HG03520 (cell line): ENCODE data around the gene CDH23.

Experiments
- ATAC-seq: cut with Tn5 transposase; IDR thresholded peaks from one replicate; pipeline ENCODE4 v1.9.1; 2021; ENCODE audit warnings: mild to moderate bottlenecking, moderate library complexity; ENCODE audit not compliant: unreplicated experiment

The CDH23 gene

GRCh38 chr10:71511206-71511605, 114.5 kb downstream of the CDH23 start:
- ATAC-seq, result no peak

GRCh38 chr10:71512312-71512711, 115.6 kb downstream of the CDH23 start:
- no peak for ATAC-seq

GRCh38 chr10:71512761-71513539, 116.2 kb downstream of the CDH23 start:
- no peak for ATAC-seq

- no peak for ATAC-seq
Observed at GRCh38 chr10:71513540-71513853, 116.8 kb downstream of the CDH23 start.

- ATAC-seq, result no peak
Observed at GRCh38 chr10:71513936-71514335, 117.2 kb downstream of the CDH23 start.

DNA sequence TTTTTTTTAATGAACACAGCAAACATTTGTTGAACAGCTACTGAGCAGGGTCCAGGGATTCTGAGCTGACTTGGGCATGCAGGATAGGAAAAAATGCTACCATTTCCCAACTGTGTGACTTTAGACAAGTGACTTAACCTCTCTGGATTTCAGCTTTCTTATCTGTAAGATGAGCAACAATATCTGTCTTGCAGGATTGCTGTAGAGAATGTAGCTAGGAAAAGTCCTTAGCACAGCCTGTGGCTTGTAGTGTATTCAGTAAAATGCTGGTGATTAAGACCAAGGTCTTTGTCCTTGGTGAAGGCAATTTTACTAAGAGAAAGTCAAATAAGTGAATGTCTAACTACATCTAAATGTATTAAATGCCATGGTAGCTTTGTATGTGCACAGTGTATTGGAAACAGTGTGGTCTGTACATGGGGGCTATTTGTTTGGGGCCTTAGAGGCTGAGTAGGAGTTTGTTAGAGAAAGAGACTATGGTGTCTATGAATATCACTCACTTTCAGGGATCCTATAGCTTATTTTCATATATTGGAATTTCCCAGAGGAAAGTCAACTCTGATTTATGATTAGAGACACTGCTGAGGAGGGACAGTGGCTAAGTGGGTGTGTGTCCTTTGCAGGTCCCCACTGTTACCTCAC, 118.9 kb downstream of the CDH23 start:
- no peak for ATAC-seq

- ATAC-seq, result no peak
Observed at GRCh38 chr10:71516890-71517289, 120.2 kb downstream of the CDH23 start.

GRCh38 chr10:71517298-71518169, 120.8 kb downstream of the CDH23 start:
- no peak for ATAC-seq

- ATAC-seq, result no peak
Observed at GRCh38 chr10:71520042-71520441, 123.3 kb downstream of the CDH23 start.

DNA sequence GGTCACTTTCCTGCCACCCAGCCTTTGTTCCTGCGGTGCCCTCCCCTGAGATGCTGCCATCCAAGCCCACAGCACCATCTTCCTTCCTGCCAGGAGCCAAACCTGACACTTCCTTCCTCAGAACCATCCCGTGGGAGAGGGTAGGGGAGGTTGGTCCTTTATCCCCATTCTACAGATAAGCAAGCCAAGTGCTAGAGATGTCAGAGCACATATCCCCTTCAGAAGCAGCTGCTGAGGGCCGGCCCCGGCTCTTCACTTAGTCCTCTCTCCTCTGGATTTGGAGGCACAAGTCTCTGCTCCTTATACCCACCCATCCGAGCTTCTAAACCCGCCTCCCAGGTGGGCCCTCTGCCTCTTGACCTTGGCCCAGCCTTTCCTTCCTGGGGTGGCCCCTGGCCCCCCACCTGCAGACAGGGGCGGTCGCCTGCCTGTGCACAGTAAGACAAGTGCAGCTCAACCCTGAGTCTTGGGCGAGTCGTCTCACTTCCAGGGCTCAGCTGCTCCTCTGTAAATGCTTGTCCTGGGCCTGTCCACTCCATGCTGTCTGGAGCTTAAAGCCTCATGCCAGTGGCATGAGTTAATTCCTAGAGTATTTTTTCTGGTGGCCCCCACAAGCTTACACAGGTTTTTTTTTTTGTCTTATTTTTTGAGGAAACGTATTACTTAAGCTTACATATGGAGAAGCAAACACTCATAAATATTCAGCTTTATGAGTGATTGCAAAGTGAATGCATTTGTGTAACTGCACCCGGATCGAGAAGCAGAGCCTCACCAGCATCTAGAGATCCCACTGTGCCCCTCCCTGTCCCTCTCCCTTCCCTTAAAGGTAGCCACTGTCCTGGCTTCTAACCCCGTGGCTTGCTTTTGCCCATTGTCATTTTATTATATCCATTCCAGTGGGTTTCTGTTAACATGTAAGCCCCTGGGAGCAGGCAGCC, 125.1 kb downstream of the CDH23 start:
- ATAC-seq, result no peak

- ATAC-seq, result no peak
Observed at GRCh38 chr10:71522442-71523144, 125.9 kb downstream of the CDH23 start.

DNA sequence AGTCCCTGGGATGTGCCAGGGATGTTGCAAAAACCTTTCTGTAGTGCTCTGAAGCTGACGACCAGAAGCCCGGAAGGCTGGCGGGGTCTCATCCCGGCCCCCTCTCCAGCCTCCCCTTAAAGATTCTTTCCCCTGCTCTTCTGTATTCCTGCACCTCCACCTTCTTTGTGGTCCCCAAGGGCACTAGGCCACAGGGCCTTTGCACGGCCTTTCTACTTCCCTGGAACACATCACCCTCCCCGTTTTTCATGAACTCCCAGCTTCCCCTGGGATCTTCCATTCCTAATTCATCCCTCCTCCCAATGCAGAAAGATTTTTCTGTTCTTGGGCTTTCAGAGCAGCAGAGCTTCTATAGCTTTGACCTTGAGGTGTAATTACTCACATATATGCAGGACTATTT, 127.0 kb downstream of the CDH23 start:
- ATAC-seq, result no peak

GRCh38 chr10:71525092-71525491, 128.4 kb downstream of the CDH23 start:
- ATAC-seq, result no peak

DNA sequence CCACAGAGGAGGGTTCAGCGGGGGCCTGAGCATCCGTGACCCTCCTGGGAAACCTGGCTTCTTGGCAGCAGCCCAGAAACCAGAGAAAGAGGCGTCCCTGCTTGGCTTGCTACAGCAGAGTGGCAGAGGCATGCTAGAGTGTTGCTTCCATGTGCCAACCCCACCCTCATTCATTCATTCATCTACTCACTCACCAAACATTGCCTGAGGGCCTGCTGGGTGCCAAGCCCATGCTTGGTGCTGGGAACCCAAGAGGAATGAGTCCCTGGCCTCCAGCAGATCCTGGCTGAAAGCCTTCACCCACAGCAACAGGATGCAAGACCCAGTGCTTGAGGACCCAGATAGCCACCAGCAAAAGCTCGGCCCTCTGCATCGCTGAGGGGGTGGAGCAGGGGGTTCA, 129.0 kb downstream of the CDH23 start:
- ATAC-seq, result no peak

GRCh38 chr10:71526653-71527052, 129.9 kb downstream of the CDH23 start:
- no peak for ATAC-seq

GRCh38 chr10:71527135-71527534, 130.4 kb downstream of the CDH23 start:
- no peak for ATAC-seq

GRCh38 chr10:71528371-71529206, 131.9 kb downstream of the CDH23 start:
- ATAC-seq, result no peak

DNA sequence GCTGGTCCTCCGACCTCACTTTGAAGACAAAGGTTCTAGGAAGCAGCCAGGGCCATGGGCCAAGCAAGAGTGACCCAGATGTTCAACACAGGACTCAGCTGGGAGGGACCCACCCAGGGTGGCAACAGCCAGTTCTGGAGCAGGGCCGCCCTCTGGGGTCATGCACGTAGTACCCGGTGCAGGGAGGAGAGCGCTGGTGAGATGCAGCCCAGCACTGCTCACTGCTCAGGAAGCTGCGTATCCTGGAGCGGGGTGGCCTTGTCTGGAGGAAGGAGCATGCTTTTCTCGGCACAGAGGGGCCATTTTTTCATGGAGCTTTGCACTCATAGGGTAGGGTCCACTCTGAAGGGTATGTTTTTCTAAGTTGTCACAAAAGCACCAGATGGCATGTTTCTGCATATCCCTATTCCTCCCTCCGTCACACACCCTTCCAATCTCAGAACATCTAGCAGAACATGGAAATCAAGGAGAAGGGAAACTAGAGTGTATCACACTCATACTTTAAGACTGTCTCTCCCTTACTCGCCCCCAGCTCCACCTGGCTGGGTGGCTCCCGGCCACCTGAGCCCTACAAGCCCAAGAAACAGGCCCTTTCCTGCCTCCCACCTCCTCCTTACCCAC, 132.6 kb downstream of the CDH23 start:
- ATAC-seq, result no peak

- ATAC-seq, result no peak
Observed at GRCh38 chr10:71530781-71531180, 134.1 kb downstream of the CDH23 start.
